K562 (cell line): Measurements from ENCODE around the gene ANKRD12. TPM values are rescaled to one million over a fixed set of nuclear protein-coding genes. Genes with fewer than 3 reads are reported as not detected.
A peak's percentile ranks its signal among the peaks of the same experiment; 100 is the strongest.

ENCODE experiments used
- CREB1 ChIP-seq, 2 experiments: sonication (generic) in 1 of 2; formaldehyde crosslinking in 1 of 2; IDR thresholded peaks; 2 replicates each; pipeline versions ENCODE4 v1.6.1 to v1.8.0; 2012 to 2022; ENCODE audit warnings: inconsistent platforms in 1 of 2, mild to moderate bottlenecking in 1 of 2, missing genetic modification reagents in 1 of 2, moderate library complexity in 1 of 2
- FOXA3 ChIP-seq, 2 experiments: fragments of 450-650 bp in 1 of 2; sonication (generic) in 1 of 2; formaldehyde crosslinking; IDR thresholded peaks in 1 of 2; conservative IDR thresholded peaks in 1 of 2; 2 replicates each; pipeline versions ENCODE4 v1.4.0 to v1.8.0; 2020 to 2022; ENCODE audit warnings: mild to moderate bottlenecking in 2 of 2, missing genetic modification reagents in 1 of 2
- GABPA ChIP-seq: fragments of 200-800 bp; sonication (Bioruptor generic); conservative IDR thresholded peaks from 2 replicates; pipeline ENCODE4 v1.6.1; 2016; ENCODE audit warnings: low read depth, missing genetic modification characterization, missing compliant biosample characterization
- HMGN3 ChIP-seq: IDR thresholded peaks from 2 replicates; pipeline ENCODE4 v1.6.1; 2011; ENCODE audit warnings: borderline replicate concordance, low read depth, mild to moderate bottlenecking, mixed read lengths, low read length; ENCODE audit not compliant: insufficient read length; ENCODE audit errors: extremely low read depth
- L3MBTL2 ChIP-seq: fragments of 450-650 bp; IDR thresholded peaks from 2 replicates; pipeline ENCODE4 v1.6.1; 2016; ENCODE audit warnings: mild to moderate bottlenecking, moderate library complexity
- LCOR ChIP-seq: sonication (generic); formaldehyde crosslinking; IDR thresholded peaks from 2 replicates; pipeline ENCODE4 v1.8.0; 2022; ENCODE audit warnings: mild to moderate bottlenecking, missing genetic modification reagents
- MITF ChIP-seq: IDR thresholded peaks from 2 replicates; pipeline ENCODE4 v1.6.1; 2014; ENCODE audit warnings: antibody characterized with exemption
- MNT ChIP-seq, 2 experiments: fragments of 450-650 bp; conservative IDR thresholded peaks; 2 replicates each; pipeline ENCODE4 v1.6.1; 2017; ENCODE audit warnings: mild to moderate bottlenecking in 2 of 2, moderate library complexity in 2 of 2
- RB1 ChIP-seq: fragments of 450-650 bp; IDR thresholded peaks from 2 replicates; pipeline ENCODE4 v1.6.1; 2017; ENCODE audit warnings: low read depth, mild to moderate bottlenecking
- RFX5 ChIP-seq: IDR thresholded peaks from 2 replicates; pipeline ENCODE4 v1.6.1; 2011; ENCODE audit warnings: low read depth, mild to moderate bottlenecking, improper control_type of control experiment, low read length
- SMARCE1 ChIP-seq: fragments of 450-650 bp; IDR thresholded peaks from 2 replicates; pipeline ENCODE4 v1.7.1; 2016; ENCODE audit warnings: mild to moderate bottlenecking
- SUPT5H ChIP-seq: fragments of 450-650 bp; IDR thresholded peaks from 2 replicates; pipeline ENCODE4 v1.6.1; 2016
- TEAD2 ChIP-seq: fragments of 450-650 bp; IDR thresholded peaks from 2 replicates; pipeline ENCODE4 v1.6.1; 2016; ENCODE audit warnings: missing genetic modification characterization, control low read depth, missing compliant biosample characterization
- ZNF232 ChIP-seq: sonication (generic); formaldehyde crosslinking; IDR thresholded peaks from 2 replicates; pipeline ENCODE4 v1.8.0; 2022; ENCODE audit warnings: mild to moderate bottlenecking, missing genetic modification reagents
- ZNF561 ChIP-seq: fragments of 450-650 bp; formaldehyde crosslinking; conservative IDR thresholded peaks from 2 replicates; pipeline ENCODE4 v1.4.0; 2020; ENCODE audit warnings: mild to moderate bottlenecking, moderate library complexity
- ZSCAN32 ChIP-seq: fragments of 450-650 bp; formaldehyde crosslinking; IDR thresholded peaks from 2 replicates; pipeline ENCODE4 v1.4.0; 2020; ENCODE audit warnings: mild to moderate bottlenecking, moderate library complexity
- polyA plus RNA-seq, 8 experiments: library from polyadenylated mRNA; depleted of rRNA in 4 of 8; stranded (reverse) in 5 of 8; unstranded in 3 of 8; fragments of >200 nt; fragmentation: Nextera tagmentation in 2 of 8; fragmentation: Illumina TruSeq in 1 of 8; extraction: Ambion mirVana in 2 of 8; extraction: Trizol in 1 of 8; gene quantifications; 2 replicates each; pipeline versions ENCODE4 v1.2.1 to v1.2.3, GENCODE V29; 2011 to 2014; ENCODE audit warnings: inconsistent platforms in 1 of 8, missing spikeins in 1 of 8
- total RNA-seq, 7 experiments: library from RNA; depleted of rRNA in 6 of 7; stranded (reverse); fragments of >200 nt in 6 of 7; fragmentation: Illumina TruSeq in 2 of 7; extraction: Trizol in 2 of 7; gene quantifications; 2 replicates each; pipeline versions ENCODE4 v1.2.1 to v1.2.3, GENCODE V29; 2011 to 2021; ENCODE audit warnings: low replicate concordance in 1 of 7
- TF ChIP-seq, protein P1 (sequence below), 2 experiments: IDR thresholded peaks in 1 of 2; conservative IDR thresholded peaks in 1 of 2; 2 replicates each; pipeline ENCODE4 v1.6.1; 2016; ENCODE audit warnings: low read depth in 2 of 2, mild to moderate bottlenecking in 1 of 2, missing compliant biosample characterization in 1 of 2, missing genetic modification characterization in 1 of 2, moderate library complexity in 1 of 2
- TF ChIP-seq, protein P2 (sequence below): fragments of 450-650 bp; IDR thresholded peaks from 2 replicates; pipeline ENCODE4 v1.6.1; 2014; ENCODE audit warnings: low read depth, mild to moderate bottlenecking, moderate library complexity, borderline replicate concordance

Gene ANKRD12
- total and polyA plus RNA-seq, 9 of the 15 experiments (the other 6 are each of a cell fraction or from before 2014, with no cell fraction given), result 6.6 to 28.2 (median 16.0) TPM

DNA sequence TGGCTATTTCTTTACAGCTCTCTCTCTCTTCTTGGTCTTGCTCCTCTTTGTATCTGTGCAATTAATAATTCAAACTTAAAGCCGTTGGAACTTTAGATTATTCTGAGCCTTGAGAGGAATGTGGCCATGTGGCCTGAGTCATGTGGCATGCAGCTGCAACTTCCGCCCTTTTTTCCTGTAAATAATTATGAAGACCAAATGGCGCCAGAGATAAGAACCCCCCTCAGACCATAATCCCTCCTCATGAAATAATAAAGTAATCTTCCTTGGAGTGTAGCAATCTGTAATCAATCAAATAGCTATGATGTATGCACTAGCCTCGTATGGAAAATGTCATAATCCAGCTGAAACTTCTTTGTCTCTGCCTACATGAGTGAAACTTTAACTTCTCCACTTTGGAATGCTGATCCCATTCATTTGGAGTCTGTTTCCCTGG is 184.5 kb downstream of the ANKRD12 start (continued):
- TF ChIP-seq MNT (conservative IDR thresholded peaks at IDR 0.05) (peak in 1 of 2 experiments; percentile 55; a peak in 2 of 4 replicates), ZNF561 (CRISPR knock-in tag) (0 out of 2 replicates have a peak, but pooled peaks have one; percentile 34), RFX5 (no peak), LCOR (CRISPR knock-in tag) (peak; percentile 65; the same call in 1 of the 2 replicates), CREB1 (IDR thresholded peaks at IDR 0.05) (no peak), CREB1 (CRISPR knock-in tag; IDR thresholded peaks at IDR 0.05) (peak; percentile 61), ZSCAN32 (CRISPR knock-in tag) (no peak), L3MBTL2 (peak; percentile 99), ZNF232 (peak; percentile 86; the same call in 1 of the 2 replicates), RB1 (0 out of 2 replicates have a peak, but pooled peaks have one; percentile 2), MITF (0 out of 2 replicates have a peak, but pooled peaks have one; percentile 10), SMARCE1 (0 out of 2 replicates have a peak, but pooled peaks have one; percentile 15), FOXA3 (CRISPR knock-in tag; conservative IDR thresholded peaks at IDR 0.05 in 1 of 2, IDR thresholded peaks at IDR 0.05 in 1 of 2) (peak in 1 of 2 experiments; percentile 76; a peak in 1 of 4 replicates), HMGN3 (no peak), GABPA (peak; percentile 72), TEAD2 (tag) (no peak), SUPT5H (no peak)
- TF ChIP-seq, protein P1, sequence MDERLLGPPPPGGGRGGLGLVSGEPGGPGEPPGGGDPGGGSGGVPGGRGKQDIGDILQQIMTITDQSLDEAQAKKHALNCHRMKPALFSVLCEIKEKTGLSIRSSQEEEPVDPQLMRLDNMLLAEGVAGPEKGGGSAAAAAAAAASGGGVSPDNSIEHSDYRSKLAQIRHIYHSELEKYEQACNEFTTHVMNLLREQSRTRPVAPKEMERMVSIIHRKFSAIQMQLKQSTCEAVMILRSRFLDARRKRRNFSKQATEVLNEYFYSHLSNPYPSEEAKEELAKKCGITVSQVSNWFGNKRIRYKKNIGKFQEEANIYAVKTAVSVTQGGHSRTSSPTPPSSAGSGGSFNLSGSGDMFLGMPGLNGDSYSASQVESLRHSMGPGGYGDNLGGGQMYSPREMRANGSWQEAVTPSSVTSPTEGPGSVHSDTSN (CRISPR knock-in tag; IDR thresholded peaks at IDR 0.05; ENCODE audit: low read depth), result no peak
- TF ChIP-seq, protein P1 (tag; conservative IDR thresholded peaks at IDR 0.05; ENCODE audit: low read depth), result 0 out of 2 replicates have a peak, but pooled peaks have one; percentile 23
- TF ChIP-seq, protein P2, sequence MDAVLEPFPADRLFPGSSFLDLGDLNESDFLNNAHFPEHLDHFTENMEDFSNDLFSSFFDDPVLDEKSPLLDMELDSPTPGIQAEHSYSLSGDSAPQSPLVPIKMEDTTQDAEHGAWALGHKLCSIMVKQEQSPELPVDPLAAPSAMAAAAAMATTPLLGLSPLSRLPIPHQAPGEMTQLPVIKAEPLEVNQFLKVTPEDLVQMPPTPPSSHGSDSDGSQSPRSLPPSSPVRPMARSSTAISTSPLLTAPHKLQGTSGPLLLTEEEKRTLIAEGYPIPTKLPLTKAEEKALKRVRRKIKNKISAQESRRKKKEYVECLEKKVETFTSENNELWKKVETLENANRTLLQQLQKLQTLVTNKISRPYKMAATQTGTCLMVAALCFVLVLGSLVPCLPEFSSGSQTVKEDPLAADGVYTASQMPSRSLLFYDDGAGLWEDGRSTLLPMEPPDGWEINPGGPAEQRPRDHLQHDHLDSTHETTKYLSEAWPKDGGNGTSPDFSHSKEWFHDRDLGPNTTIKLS, result peak; percentile 57; the same call in 1 of the 2 replicates
